HG03135 (cell line): Measurements from ENCODE around the gene TNFAIP8L3.
"Not testable (repeated sequence)": the region's sequence is repeated elsewhere in the genome, so short reads cannot be mapped to it uniquely, and the experiment has no call there.

ENCODE experiments used
- ATAC-seq: cut with Tn5 transposase; IDR thresholded peaks from one replicate; pipeline ENCODE4 v1.9.1; 2021; ENCODE audit warnings: mild to moderate bottlenecking, moderate library complexity; ENCODE audit not compliant: unreplicated experiment

Gene TNFAIP8L3

GRCh38 chr15:51094606-51095569, at the start of gene TNFAIP8L3:
TSS of gene TNFAIP8L3 (minus strand) at chr15:51094906. CDS start at chr15:51094595, 311 bp downstream.
- no peak for ATAC-seq

- ATAC-seq: no peak
Measured at GRCh38 chr15:51144021-51144532, 49.4 kb upstream of the TNFAIP8L3 start.

- not testable (repeated sequence) for ATAC-seq
Measured at GRCh38 chr15:51140347-51140746, 45.6 kb upstream of the TNFAIP8L3 start.

- ATAC-seq: no peak
Measured at GRCh38 chr15:51139091-51139490, 44.4 kb upstream of the TNFAIP8L3 start.

GRCh38 chr15:51137880-51138430, 43.2 kb upstream of the TNFAIP8L3 start:
- no peak for ATAC-seq

GRCh38 chr15:51137024-51137423, 42.3 kb upstream of the TNFAIP8L3 start:
- ATAC-seq: no peak

GRCh38 chr15:51135276-51135675, 40.6 kb upstream of the TNFAIP8L3 start:
- no peak for ATAC-seq

- no peak for ATAC-seq
Measured at GRCh38 chr15:51134416-51135199, 39.9 kb upstream of the TNFAIP8L3 start.

- no peak for ATAC-seq
Measured at GRCh38 chr15:51133140-51133765, 38.5 kb upstream of the TNFAIP8L3 start.

- no peak for ATAC-seq
Measured at GRCh38 chr15:51132384-51133139, 37.9 kb upstream of the TNFAIP8L3 start.

- ATAC-seq: no peak
Measured at GRCh38 chr15:51131596-51132290, 37.0 kb upstream of the TNFAIP8L3 start.

- no peak for ATAC-seq
Measured at GRCh38 chr15:51130344-51130743, 35.6 kb upstream of the TNFAIP8L3 start.

GRCh38 chr15:51129535-51130188, 35.0 kb upstream of the TNFAIP8L3 start:
- no peak for ATAC-seq

GRCh38 chr15:51128701-51129100, 34.0 kb upstream of the TNFAIP8L3 start:
- ATAC-seq: no peak

- ATAC-seq: no peak
Measured at GRCh38 chr15:51126842-51127241, 32.1 kb upstream of the TNFAIP8L3 start.

- ATAC-seq: not testable (repeated sequence)
Measured at GRCh38 chr15:51123002-51123401, 28.3 kb upstream of the TNFAIP8L3 start.

- ATAC-seq: no peak
Measured at GRCh38 chr15:51121631-51122225, 27.0 kb upstream of the TNFAIP8L3 start.

GRCh38 chr15:51121118-51121517, 26.4 kb upstream of the TNFAIP8L3 start:
- no peak for ATAC-seq
